Activated naive CD8-positive, alpha-beta T cell treated with anti-CD3 and anti-CD28 coated beads, Interleukin-2, amount 50 U/mL, for 24 hours (primary cell): ENCODE data around the gene GCSAM.

Experiments
- ATAC-seq: fragments of 150-1000 bp; cut with Tn5 transposase; one replicate; pipeline ENCODE4 v1.10.0; 2021
- DNase-seq: peaks from one replicate; pipeline ENCODE4 v3.0.0; 2021
- H3K27ac Mint-ChIP-seq: one replicate; pipeline ENCODE4 v1.8.0; 2021; ENCODE audit warnings: mild to moderate bottlenecking, mixed read lengths
- H3K27me3 Mint-ChIP-seq: one replicate; pipeline ENCODE4 v1.8.0; 2021; ENCODE audit warnings: mixed read lengths
- H3K36me3 Mint-ChIP-seq: one replicate; pipeline ENCODE4 v1.8.0; 2021; ENCODE audit warnings: low read depth, mixed read lengths
- H3K4me1 Mint-ChIP-seq: one replicate; pipeline ENCODE4 v1.8.0; 2021; ENCODE audit warnings: mixed read lengths
- H3K4me3 Mint-ChIP-seq: one replicate; pipeline ENCODE4 v1.8.0; 2021; ENCODE audit warnings: mild to moderate bottlenecking, moderate library complexity, mixed read lengths
- H3K9me3 Mint-ChIP-seq: one replicate; pipeline ENCODE4 v1.8.0; 2021; ENCODE audit warnings: mixed read lengths

The GCSAM gene

DNA sequence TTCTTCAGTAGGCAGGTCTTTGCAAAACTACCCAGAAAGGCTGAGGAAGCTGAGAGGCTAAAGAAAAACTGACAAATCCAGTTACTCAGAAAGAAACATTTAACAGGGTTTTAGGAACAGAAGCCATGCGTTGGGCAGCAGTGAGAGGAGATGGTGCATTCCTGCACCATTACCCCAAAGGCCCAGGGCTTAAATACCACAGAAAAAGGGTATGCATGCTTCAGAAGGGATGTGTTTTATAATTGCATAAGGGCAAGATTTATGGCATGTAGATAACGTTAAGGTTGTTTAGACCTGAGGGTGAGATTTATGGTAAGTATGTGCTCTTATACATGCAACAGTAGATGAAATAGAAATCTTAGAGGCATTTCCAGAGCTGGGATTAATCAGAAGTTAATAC is 36.9 kb downstream of the GCSAM start:
- H3K4me3 Mint-ChIP-seq, result no peak overlapping the region

DNA sequence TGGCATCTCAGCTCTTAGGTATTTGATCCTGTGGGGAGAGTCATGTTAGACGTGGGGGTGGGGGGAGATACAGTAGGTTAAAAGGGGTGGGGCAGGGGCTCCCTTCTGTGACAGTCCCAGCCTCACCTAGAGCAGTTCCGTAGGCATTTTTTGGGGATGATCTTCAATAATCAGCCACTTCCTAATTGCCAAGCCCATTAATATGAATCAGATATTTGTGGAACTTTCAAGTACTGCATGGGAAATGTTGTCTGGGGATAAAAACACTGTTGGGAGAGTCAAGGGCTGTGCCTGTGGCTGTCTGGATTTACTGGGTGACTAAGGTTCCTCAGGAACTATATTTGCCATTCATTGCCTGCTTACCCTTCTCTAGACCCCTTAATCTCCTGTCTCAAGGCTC is 37.3 kb downstream of the GCSAM start:
- no peaks in the 10 kb centered on the region for H3K9me3 Mint-ChIP-seq
- ATAC-seq, result no peak
- H3K27ac Mint-ChIP-seq, result no peak overlapping the region
- H3K36me3 Mint-ChIP-seq, result no peaks in the 10 kb centered on the region
- DNase-seq, result no peak
- H3K27me3 Mint-ChIP-seq, result no peaks in the 10 kb centered on the region
- H3K4me1 Mint-ChIP-seq, result peaks cover 33% of the 10 kb centered on the region
- no peak overlapping the region for H3K4me3 Mint-ChIP-seq

More for the DNA sequence above, 36.9 kb downstream of the GCSAM start:
- no peaks in the 10 kb centered on the region for H3K36me3 Mint-ChIP-seq
- H3K27me3 Mint-ChIP-seq, result no peaks in the 10 kb centered on the region
- no peak overlapping the region for H3K27ac Mint-ChIP-seq
- H3K4me1 Mint-ChIP-seq, result peaks cover 29% of the 10 kb centered on the region
- H3K9me3 Mint-ChIP-seq, result no peaks in the 10 kb centered on the region
- ATAC-seq (no peak), DNase-seq (no peak)

DNA sequence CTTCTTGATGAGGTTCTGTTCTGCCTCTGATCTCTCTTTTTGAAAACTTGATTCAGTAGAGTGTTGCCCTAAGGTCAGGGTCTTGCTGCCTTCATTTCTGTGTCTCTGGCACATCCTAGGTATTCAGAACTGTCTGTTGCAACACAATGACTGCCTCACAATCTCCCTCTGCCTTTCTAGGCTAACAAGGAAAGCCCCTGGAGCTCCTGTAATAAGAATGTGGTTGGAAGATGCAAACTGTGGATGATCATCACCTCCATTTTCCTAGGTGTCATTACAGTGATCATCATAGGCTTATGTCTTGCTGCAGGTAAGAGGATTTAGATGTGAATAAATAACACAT is 39.9 kb downstream of the GCSAM start:
- no peak overlapping the region for H3K27ac Mint-ChIP-seq
- no peaks in the 10 kb centered on the region for H3K36me3 Mint-ChIP-seq
- no peak overlapping the region for H3K4me3 Mint-ChIP-seq
- no peaks in the 10 kb centered on the region for H3K9me3 Mint-ChIP-seq
- H3K27me3 Mint-ChIP-seq, result peaks cover 2% of the 10 kb centered on the region
- no peak for ATAC-seq
- DNase-seq, result no peak
- H3K4me1 Mint-ChIP-seq, result peaks cover 36% of the 10 kb centered on the region

DNA sequence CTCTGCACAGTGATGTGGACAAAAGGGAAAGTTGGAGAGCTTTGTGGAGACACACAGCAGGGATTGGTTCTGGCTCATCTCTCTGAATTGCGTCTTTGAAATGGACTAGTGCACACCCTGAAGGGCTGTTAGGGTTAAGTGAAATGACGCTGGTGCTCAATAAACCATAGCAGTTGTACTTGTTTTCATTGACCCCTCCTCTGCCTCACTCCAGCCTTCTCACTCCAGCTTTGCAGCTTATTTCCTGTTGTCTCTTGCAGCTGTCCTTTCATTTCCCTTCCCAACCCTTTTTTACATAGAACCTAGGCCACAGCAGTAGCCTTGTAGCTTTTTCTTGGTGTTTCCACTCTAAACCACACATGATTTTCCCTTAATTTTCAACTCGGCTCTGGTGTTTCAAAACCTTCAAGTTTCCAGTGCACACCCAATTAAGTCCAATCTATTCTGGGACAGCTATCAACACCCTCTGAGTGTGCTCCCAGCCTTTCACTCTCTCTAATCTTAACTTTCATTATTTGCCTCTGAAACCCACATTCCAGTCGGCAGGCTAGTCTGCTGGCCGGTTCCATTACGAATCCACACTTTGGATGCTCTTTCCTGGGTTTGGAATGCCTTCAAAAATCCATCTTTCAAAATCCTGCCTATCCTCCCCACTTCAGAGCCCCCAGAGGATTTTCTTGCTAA is 40.4 kb downstream of the GCSAM start:
- no peak for DNase-seq
- Mint-ChIP-seq H3K4me1 (peaks cover 33% of the 10 kb centered on the region), H3K4me3 (no peak overlapping the region), H3K36me3 (no peaks in the 10 kb centered on the region), H3K27me3 (peaks cover 6% of the 10 kb centered on the region), H3K27ac (peak overlapping the region; percentile 4), H3K9me3 (no peaks in the 10 kb centered on the region)
- no peak for ATAC-seq

DNA sequence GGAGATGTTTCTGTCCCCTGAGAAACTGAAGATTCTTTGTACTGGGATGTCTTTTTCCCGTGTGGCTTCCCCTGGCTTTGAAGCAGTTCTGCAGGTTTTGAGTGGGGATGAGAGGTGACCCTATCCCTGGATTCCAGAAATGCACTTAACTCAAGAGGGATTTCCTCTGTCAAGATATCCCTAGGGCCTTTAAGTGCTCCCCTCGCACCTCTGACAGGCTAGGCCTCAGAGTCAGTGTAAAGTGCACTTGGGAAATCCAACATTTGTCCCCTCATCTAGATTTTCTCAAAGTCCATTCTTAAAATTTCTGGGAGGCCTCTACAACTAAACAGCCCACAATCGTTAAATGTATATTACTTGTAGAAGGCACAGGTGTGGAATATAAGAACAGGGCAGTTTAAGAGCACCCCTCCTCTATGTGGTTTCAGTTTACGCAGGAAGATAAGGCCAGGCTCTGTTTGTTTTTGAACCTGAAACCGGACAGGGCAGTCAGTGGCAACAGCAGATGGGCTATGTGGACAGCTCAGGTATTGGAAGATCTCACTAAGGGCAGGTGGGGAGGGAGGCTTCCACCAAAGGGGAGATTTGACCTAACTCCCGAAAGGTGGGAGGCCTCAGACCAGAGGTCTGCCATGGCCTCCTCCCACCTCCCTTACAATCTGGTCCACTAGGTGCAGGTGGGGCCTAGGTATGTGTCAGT is 42.0 kb downstream of the GCSAM start:
- no peak overlapping the region for H3K27ac Mint-ChIP-seq
- H3K9me3 Mint-ChIP-seq, result no peaks in the 10 kb centered on the region
- H3K27me3 Mint-ChIP-seq, result peaks cover 15% of the 10 kb centered on the region
- no peak for ATAC-seq
- H3K4me1 Mint-ChIP-seq, result peaks cover 32% of the 10 kb centered on the region
- no peak for DNase-seq
- no peaks in the 10 kb centered on the region for H3K36me3 Mint-ChIP-seq
- no peak overlapping the region for H3K4me3 Mint-ChIP-seq

DNA sequence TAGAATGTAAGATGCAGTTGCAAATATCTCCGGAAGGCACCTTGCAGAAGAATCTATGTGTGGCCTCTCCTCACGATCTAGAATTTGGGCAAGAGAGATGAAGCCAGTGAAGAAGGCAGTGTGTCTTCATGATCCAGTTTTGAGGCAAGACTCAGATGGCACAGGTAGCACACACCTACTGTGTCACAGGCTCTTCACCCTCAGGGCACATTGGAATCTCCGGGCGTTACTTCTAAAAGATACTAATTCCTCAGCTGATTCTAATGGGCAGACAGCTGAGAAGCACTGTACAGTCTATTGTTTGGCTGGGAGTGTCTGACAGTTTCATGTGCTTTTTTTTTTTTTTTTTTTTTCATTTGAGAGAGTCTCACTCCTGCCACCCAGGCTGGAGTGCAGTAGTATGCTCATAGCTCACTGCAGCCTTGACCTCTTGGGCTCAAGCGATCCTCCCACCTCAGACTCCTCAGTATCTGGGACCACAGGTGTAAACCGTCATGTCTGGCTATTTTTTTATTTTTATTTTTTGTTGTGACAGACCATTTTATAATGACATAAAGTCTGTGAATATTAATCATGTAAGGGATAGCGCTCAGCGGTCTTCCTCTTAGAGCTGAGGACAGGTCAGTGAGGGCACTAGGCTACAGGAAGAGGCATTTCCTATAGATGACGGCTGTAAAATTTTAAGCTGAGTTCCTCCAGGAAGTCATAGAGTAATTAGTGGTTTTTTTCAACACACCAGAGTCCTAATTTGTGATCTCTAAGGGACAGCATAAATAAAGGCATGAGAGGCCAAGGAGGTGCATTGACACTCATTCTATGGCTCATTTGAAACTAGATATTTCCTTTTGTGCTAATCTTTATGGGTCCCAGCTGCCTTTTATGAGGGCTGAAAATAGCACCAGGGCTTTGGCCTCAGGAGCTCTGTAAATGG is 42.8 kb downstream of the GCSAM start:
- Mint-ChIP-seq H3K4me1 (peaks cover 35% of the 10 kb centered on the region), H3K27me3 (peaks cover 15% of the 10 kb centered on the region), H3K4me3 (no peak overlapping the region), H3K36me3 (no peaks in the 10 kb centered on the region), H3K27ac (no peak overlapping the region), H3K9me3 (no peaks in the 10 kb centered on the region)
- ATAC-seq, result no peak
- DNase-seq, result no peak

DNA sequence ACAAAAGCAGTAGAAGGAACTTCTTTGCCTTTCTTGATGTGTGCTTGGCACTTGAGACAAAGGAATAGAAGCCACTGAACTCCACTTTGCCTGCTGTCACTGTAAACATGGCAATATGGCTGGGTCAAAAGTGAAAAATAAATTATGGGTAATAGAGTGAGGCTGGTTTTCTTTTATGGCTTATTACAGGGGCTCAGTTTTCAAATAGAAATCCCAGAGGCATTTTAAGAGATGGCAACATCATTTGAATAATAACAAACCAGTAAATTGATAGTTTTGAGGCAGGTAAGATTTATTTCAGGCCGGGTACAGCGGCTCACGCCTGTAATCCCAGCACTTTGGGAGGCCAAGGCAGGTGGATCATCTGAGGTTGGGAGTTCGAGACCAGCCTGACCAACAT is 44.1 kb downstream of the GCSAM start:
- H3K9me3 Mint-ChIP-seq, result no peaks in the 10 kb centered on the region
- peaks cover 35% of the 10 kb centered on the region for H3K4me1 Mint-ChIP-seq
- no peak overlapping the region for H3K27ac Mint-ChIP-seq
- no peak for DNase-seq
- H3K4me3 Mint-ChIP-seq, result no peak overlapping the region
- peaks cover 17% of the 10 kb centered on the region for H3K27me3 Mint-ChIP-seq
- no peak for ATAC-seq
- H3K36me3 Mint-ChIP-seq, result no peaks in the 10 kb centered on the region

DNA sequence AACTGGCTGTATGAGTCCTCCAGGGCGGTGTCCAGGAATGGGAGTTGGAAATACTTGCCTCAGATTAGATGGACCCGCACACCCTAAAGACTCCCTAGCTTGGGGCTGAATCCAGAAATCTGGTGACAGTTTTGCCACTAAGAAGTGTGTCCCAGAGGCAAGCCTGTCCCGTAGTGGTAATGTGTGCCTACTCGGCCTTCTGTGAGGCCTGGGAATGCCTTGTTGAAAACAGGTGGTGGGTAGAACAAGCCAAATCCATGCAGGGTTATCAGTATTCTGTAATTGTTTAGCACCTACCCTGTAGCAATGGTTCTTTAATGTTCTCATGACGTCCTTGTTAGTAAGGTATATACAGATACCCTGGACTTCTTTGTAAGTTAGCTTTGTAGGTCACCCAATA is 45.3 kb downstream of the GCSAM start:
- Mint-ChIP-seq H3K27me3 (peaks cover 17% of the 10 kb centered on the region), H3K4me1 (peaks cover 28% of the 10 kb centered on the region), H3K27ac (no peak overlapping the region), H3K9me3 (no peaks in the 10 kb centered on the region), H3K4me3 (peak overlapping the region; percentile 80), H3K36me3 (no peaks in the 10 kb centered on the region)
- no peak for DNase-seq
- no peak for ATAC-seq

DNA sequence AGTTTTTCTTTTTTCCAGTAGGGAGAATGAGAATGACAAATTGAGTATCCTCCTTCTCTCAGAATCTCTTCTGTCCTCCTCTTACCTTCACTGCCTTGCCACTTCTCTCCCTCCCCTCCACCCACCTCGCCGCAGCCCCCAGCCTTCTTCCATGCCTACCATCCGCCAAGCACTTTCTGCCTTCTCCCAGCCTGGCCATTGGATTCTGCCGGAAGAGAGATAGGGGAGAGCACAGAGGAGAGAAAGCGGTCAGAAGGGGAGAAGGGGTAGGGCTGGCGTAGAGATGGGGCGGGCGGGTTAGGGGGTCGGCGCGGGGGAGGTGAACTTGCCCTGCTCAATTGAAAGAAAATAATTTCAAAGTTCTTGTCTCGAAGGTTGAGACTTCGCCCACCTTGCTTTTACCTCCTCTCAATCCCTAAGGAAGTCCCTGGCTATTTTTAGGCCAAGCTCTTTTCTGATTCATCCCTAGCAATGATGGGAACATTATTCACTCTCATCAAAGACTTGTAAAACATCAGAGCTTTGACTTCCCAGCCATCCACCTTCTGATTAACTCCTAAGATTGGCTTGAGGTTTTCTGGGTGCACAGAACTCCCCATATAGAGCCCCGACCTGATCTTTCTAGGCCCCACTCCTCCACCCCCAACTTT is 46.0 kb downstream of the GCSAM start:
- Mint-ChIP-seq H3K9me3 (no peaks in the 10 kb centered on the region), H3K27ac (no peak overlapping the region), H3K4me3 (peak overlapping the region; percentile 80), H3K27me3 (peaks cover 17% of the 10 kb centered on the region), H3K36me3 (no peaks in the 10 kb centered on the region), H3K4me1 (peaks cover 21% of the 10 kb centered on the region)
- ATAC-seq, result no peak
- no peak for DNase-seq

DNA sequence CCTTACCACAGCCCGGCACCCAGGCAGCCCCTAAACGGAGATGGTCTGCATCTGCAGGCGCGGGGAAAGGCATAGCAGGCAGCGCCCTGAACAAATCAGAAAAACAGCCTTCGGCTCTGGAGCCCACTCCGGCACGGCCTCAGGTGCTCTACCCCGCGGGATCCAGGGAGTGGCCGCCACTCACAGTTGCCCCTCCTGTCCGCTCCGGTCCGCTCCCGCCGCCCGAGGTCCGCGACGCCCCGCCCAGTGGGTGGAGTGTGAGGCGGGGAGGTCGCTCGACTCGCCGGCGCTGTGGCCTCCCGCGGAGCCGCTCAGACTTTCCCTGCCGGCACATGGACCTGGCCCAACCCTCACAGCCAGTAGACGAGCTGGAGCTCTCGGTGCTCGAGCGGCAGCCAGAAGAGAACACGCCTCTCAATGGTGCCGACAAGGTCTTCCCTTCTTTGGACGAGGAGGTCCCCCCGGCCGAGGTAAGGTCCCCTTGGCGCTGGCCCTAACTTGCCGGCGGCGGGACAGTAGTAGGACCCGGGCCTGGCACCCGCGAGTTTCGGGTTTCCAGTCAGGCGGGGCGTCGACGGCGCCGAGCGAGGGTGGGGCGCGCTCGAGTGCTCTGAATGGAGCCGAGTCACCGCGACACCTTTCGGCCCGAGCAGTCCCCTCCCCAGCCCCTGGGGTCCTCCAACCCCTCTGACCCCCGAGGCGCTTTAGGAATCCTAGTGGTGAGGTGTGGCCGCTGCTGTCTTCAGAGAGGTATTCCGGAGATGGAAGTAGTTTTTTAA is 46.8 kb downstream of the GCSAM start, which contains the start of gene C3orf52:
Gene C3orf52, plus strand, starts transcription at position 314 of the 779 bp plus-strand sequence. Its CDS starts 19 bp downstream, at position 333.
- peaks cover 17% of the 10 kb centered on the region for H3K27me3 Mint-ChIP-seq
- peak; percentile 74 for DNase-seq
- no peaks in the 10 kb centered on the region for H3K9me3 Mint-ChIP-seq
- peak within 1 kb of the TSS; percentile 80 for H3K4me3 Mint-ChIP-seq
- H3K36me3 Mint-ChIP-seq, result no peaks in the 10 kb centered on the region
- peak; percentile 94 for ATAC-seq
- peaks cover 19% of the 10 kb centered on the region for H3K4me1 Mint-ChIP-seq
- peak within 1 kb of the TSS; percentile 44 for H3K27ac Mint-ChIP-seq

DNA sequence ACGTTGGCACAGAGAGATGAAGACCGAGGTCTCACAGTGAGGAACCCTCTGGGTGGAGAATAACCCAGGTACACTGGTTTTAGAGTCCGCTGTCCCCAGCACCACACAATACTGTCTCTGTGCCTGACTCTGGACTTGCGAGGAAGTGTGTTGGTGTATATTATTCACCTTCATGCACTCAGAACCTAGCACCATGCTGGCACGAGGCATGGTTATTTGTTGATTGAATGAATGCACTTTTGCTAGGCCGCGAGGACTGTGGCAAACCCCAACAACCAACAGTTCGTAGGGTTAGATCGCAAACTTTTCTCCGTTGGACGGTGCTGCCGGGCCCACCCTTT is 47.3 kb downstream of the GCSAM start:
- Mint-ChIP-seq H3K4me3 (peak overlapping the region; percentile 80), H3K27me3 (peaks cover 17% of the 10 kb centered on the region), H3K4me1 (peaks cover 13% of the 10 kb centered on the region), H3K36me3 (no peaks in the 10 kb centered on the region), H3K27ac (no peak overlapping the region), H3K9me3 (no peaks in the 10 kb centered on the region)
- DNase-seq, result peak; percentile 3
- ATAC-seq, result peak; percentile 15

DNA sequence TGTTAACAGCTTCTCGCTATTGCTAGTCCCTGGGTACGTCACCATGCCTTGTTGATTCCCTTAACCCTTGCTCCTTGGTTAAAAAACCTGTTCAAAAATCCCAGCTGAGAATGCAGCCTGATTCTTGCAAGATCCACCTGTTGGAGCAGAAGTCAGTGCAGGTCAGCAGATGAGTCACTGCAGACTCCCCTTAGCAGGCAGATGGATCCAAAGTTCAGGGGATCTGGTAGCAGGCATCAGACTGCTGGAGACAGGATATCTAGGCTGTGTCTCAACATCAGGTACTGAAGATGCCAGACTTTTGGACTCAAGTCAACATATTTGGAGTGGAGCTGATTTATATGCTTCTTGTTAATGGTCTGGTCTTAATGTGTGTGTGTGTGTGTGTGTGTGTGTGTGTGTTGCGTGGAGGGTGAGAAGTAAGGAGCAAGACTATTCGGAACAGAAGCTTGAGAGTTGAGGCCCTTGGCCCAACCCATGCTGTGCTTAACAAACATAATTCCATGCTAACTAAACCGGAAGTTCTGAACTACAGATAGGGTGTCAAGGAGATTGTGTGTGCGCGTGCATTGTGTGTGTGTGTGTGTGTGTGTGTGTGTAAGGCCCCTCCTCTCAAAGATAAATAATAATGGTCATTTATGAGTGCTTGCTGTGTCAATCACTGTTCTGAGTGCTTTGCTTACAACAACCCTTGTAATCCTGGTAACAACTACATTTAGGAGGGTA is 47.9 kb downstream of the GCSAM start:
- H3K27ac Mint-ChIP-seq, result peak overlapping the region; percentile 3
- peaks cover 17% of the 10 kb centered on the region for H3K27me3 Mint-ChIP-seq
- ATAC-seq (no peak), DNase-seq (no peak)
- H3K4me3 Mint-ChIP-seq, result peak overlapping the region; percentile 12
- no peaks in the 10 kb centered on the region for H3K9me3 Mint-ChIP-seq
- no peaks in the 10 kb centered on the region for H3K36me3 Mint-ChIP-seq
- H3K4me1 Mint-ChIP-seq, result peaks cover 11% of the 10 kb centered on the region

DNA sequence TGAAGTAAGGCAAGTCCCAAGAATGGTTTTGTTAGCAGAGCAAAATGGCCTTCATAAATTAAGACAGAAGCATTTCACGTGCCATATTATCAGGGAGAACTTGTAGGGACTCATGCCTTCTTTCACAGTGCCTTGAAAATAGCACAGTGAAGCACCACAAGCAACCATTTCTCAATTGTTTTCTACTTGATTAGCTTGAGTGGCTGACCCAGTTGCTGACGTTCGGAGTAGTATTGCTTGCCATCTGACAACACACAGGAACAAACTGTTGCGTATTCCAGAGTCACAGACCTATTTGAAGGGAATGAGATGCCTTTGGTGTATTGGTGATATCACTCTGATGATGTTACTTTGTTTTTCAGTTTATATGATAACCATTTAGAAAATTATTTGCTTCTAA is 49.8 kb downstream of the GCSAM start:
- ATAC-seq (no peak), DNase-seq (no peak)
- peaks cover 15% of the 10 kb centered on the region for H3K27me3 Mint-ChIP-seq
- H3K4me1 Mint-ChIP-seq, result peaks cover 11% of the 10 kb centered on the region
- H3K27ac Mint-ChIP-seq, result no peak overlapping the region
- H3K4me3 Mint-ChIP-seq, result no peak overlapping the region
- no peaks in the 10 kb centered on the region for H3K36me3 Mint-ChIP-seq
- H3K9me3 Mint-ChIP-seq, result no peaks in the 10 kb centered on the region
